ENCODE data around the gene CFLAR. TPM values are rescaled to one million over a fixed set of nuclear protein-coding genes. Genes with fewer than 3 reads are reported as not detected.

The CFLAR gene
- total and polyA plus RNA-seq, 2 of the 13 experiments (the other 11 are each of a cell fraction or from before 2014, with no cell fraction given) = 43.8 to 92.1 TPM

- TF ChIP-seq DMAP1 (CRISPR knock-in tag; IDR thresholded peaks at IDR 0.05) = 0 out of 2 replicates have a peak, but pooled peaks have one; percentile 54
- peak; percentile 61; the same call in 1 of the 2 replicates for TF ChIP-seq MBD4 (IDR thresholded peaks at IDR 0.05; ENCODE audit: borderline replicate concordance, low read length)
- TF ChIP-seq NFE2 (CRISPR knock-in tag; IDR thresholded peaks at IDR 0.05) = no peak
- TF ChIP-seq ZMYM4 (CRISPR knock-in tag; IDR thresholded peaks at IDR 0.05) = no peak; the same call in 1 of the 2 replicates
- TF ChIP-seq MAZ (IDR thresholded peaks at IDR 0.05; ENCODE audit: borderline replicate concordance, low read depth, low read length) = no peak
- TF ChIP-seq MAZ (CRISPR knock-in tag; IDR thresholded peaks at IDR 0.05; ENCODE audit: low read depth) = no peak
- no peak for TF ChIP-seq ZNF747 (CRISPR knock-in tag; IDR thresholded peaks at IDR 0.05; ENCODE audit: borderline replicate concordance)
- peak; percentile 78; the same call in 1 of the 2 replicates for TF ChIP-seq ZNF205 (CRISPR knock-in tag; IDR thresholded peaks at IDR 0.05)
- peak; percentile 64; the same call in 1 of the 2 replicates for TF ChIP-seq ERF (CRISPR knock-in tag; IDR thresholded peaks at IDR 0.05)
- no peak for TF ChIP-seq RARG (CRISPR knock-in tag; IDR thresholded peaks at IDR 0.05; ENCODE audit: low read depth)
- no peak for TF ChIP-seq HNRNPLL (IDR thresholded peaks at IDR 0.05; ENCODE audit: low read depth, low read length, poor library complexity, severe bottlenecking)
- TF ChIP-seq BCL6 (CRISPR knock-in tag; IDR thresholded peaks at IDR 0.05) = peak; percentile 77
- TF ChIP-seq ZNF234 (CRISPR knock-in tag; conservative IDR thresholded peaks at IDR 0.05) = no peak
- TF ChIP-seq ZSCAN9 (CRISPR knock-in tag; IDR thresholded peaks at IDR 0.05; ENCODE audit: borderline replicate concordance) = 0 out of 2 replicates have a peak, but pooled peaks have one; percentile 48
- TF ChIP-seq PHF8 (CRISPR knock-in tag; IDR thresholded peaks at IDR 0.05) = no peak
- TF ChIP-seq ZKSCAN8 (CRISPR knock-in tag; IDR thresholded peaks at IDR 0.05; ENCODE audit: borderline replicate concordance) = peak; percentile 44; the same call in 1 of the 2 replicates
- TF ChIP-seq ZNF878 (CRISPR knock-in tag; IDR thresholded peaks at IDR 0.05) = no peak
- TF ChIP-seq THRA (CRISPR knock-in tag; IDR thresholded peaks at IDR 0.05; ENCODE audit: borderline replicate concordance) = peak; percentile 78; the same call in 1 of the 2 replicates
- TF ChIP-seq NFYC (CRISPR knock-in tag; IDR thresholded peaks at IDR 0.05) = peak; percentile 7; the same call in 1 of the 2 replicates
- TF ChIP-seq TBX3 (IDR thresholded peaks at IDR 0.05; ENCODE audit: borderline replicate concordance) = peak; percentile 80
- no peak for TF ChIP-seq ZFP37 (CRISPR knock-in tag; IDR thresholded peaks at IDR 0.05; ENCODE audit: borderline replicate concordance)
- peak; percentile 53; the same call in 1 of the 2 replicates for TF ChIP-seq FOXO1 (CRISPR knock-in tag; IDR thresholded peaks at IDR 0.05)
- TF ChIP-seq NR2C2 (CRISPR knock-in tag; IDR thresholded peaks at IDR 0.05; ENCODE audit: borderline replicate concordance) = peak; percentile 32; the same call in 1 of the 2 replicates
- TF ChIP-seq ZNF446 (CRISPR knock-in tag; IDR thresholded peaks at IDR 0.05) = no peak
- TF ChIP-seq KDM4B (CRISPR knock-in tag; IDR thresholded peaks at IDR 0.05) = peak; percentile 41; the same call in 1 of the 2 replicates
- TF ChIP-seq THAP8 (CRISPR knock-in tag; IDR thresholded peaks at IDR 0.05; ENCODE audit: borderline replicate concordance) = no peak
- peak; percentile 60; the same call in 1 of the 2 replicates for TF ChIP-seq CEBPB (IDR thresholded peaks at IDR 0.05; ENCODE audit: borderline replicate concordance, low read depth, low read length)
- TF ChIP-seq ASH2L (IDR thresholded peaks at IDR 0.05; ENCODE audit: insufficient read length, low read depth, low read length) = peak; percentile 84
- no peak for TF ChIP-seq SALL2 (CRISPR knock-in tag; IDR thresholded peaks at IDR 0.05)
- peak; percentile 70 for TF ChIP-seq TBX2 (CRISPR knock-in tag; IDR thresholded peaks at IDR 0.05; ENCODE audit: borderline replicate concordance)
- TF ChIP-seq KDM6A (CRISPR knock-in tag; IDR thresholded peaks at IDR 0.05; ENCODE audit: low read depth) = peak; percentile 74; the same call in 1 of the 2 replicates
These were observed 33.3 kb downstream of the CFLAR start (continued) for GRCh38 chr2:201149064-201149820.
